ENCODE measurements around the gene OR6C1.

DNA sequence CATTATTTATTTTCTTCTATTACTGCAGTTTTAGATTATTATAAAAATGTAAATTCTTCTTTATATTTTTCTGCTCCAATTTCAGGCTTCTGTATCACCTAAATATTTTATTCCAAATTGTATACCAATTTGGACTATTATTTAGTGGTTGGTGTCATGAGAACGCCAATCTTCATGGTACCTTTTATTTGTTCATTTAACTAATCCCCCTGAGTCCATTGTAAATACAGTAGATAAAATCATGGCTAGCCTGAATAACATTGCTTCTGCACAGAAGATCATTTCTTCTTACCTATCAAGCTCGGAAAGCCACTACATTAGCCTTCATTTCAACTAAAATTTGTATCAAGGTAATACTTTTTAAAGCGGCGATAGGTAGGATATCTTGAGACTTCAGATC is 48.5 kb downstream of the OR6C1 start, which contains the start of gene OR6C75:
- TF ChIP-seq, protein P1, sequence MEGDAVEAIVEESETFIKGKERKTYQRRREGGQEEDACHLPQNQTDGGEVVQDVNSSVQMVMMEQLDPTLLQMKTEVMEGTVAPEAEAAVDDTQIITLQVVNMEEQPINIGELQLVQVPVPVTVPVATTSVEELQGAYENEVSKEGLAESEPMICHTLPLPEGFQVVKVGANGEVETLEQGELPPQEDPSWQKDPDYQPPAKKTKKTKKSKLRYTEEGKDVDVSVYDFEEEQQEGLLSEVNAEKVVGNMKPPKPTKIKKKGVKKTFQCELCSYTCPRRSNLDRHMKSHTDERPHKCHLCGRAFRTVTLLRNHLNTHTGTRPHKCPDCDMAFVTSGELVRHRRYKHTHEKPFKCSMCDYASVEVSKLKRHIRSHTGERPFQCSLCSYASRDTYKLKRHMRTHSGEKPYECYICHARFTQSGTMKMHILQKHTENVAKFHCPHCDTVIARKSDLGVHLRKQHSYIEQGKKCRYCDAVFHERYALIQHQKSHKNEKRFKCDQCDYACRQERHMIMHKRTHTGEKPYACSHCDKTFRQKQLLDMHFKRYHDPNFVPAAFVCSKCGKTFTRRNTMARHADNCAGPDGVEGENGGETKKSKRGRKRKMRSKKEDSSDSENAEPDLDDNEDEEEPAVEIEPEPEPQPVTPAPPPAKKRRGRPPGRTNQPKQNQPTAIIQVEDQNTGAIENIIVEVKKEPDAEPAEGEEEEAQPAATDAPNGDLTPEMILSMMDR (conservative IDR thresholded peaks at IDR 0.05; ENCODE audit: low read depth, low read length), result no peak
- TF ChIP-seq EZH2 (IDR thresholded peaks at IDR 0.05; ENCODE audit: low read length, unreplicated experiment), result no peak
- TF ChIP-seq EZH2phosphoT487 (IDR thresholded peaks at IDR 0.05; ENCODE audit: borderline replicate concordance, low read length), result no peak

Data from PC-3 (cell line).